ENCODE measurements around the gene MINPP1.

GRCh38 chr10:87589645-87590051, 85.0 kb downstream of the MINPP1 start:
- TF ChIP-seq CTCF (IDR thresholded peaks at IDR 0.05; ENCODE audit: low read length) (no peak), EZH2 (IDR thresholded peaks at IDR 0.05; ENCODE audit: borderline replicate concordance, low read length) (no peak)
